ENCODE measurements around the gene FGFR3.

The FGFR3 gene

DNA sequence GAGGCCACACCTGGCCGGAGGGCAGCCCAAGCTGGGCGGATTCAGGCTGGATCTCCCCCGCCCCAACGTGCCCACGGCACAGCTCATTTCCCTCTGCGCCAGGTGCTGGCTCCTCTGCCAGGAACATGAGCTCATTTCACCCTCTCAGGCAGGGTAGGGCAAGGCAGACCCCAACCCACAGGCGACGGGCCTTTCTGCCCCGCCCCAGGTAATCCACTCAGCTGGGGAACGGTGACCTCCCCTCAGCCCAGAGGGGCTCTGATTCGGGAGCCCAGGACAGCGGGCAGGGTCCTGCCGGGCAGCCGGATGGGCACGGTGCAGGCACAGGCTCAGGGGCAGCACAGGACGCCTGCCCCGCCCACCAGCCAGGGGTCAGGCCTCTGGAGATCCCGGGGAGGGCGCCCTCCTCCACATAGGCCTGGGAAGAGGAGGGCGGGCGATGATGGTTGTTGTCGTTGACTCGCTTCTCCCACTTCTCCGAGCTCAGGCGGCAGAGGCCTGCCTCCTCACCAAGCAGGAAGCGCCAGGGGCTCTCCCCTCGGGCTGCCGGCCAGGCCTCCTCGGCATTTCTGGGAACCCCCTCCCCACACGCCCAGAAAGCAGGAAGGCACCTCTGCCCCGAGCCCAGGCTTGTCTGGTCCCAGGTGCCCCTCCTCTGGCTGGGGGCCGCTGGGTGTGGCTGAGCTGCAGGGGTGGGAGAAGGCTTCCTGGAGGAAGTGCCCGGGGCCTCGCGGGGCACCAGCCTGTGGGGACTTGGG lies 40.6 kb upstream of the FGFR3 start:
- Histone ChIP-seq H3K9me3 (ENCODE audit: low read length) (no peaks in the 10 kb centered on the region), H3K9me2 (ENCODE audit: low read depth, low read length) (no peaks in the 10 kb centered on the region), H3K79me2 (ENCODE audit: insufficient read depth, low read length) (no peaks in the 10 kb centered on the region), H3F3A (ENCODE audit: insufficient read depth, low read length) (no peaks in the 10 kb centered on the region), H3K9ac (ENCODE audit: low read length) (no peak overlapping the region), H3K4me3 (ENCODE audit: low read depth, low read length, poor library complexity, severe bottlenecking) (no peak overlapping the region), H3K4me1 (ENCODE audit: insufficient read depth, low read length, severe bottlenecking) (no peaks in the 10 kb centered on the region), H3K36me3 (ENCODE audit: insufficient read depth, low read length) (no peaks in the 10 kb centered on the region), H3K4me2 (ENCODE audit: low read length) (no peak overlapping the region), H2AFZ (ENCODE audit: low read length) (no peak overlapping the region), H3K27ac (ENCODE audit: low read depth, low read length, poor library complexity, severe bottlenecking) (no peak overlapping the region), H3K27me3 (ENCODE audit: insufficient read depth, low read length) (no peaks in the 10 kb centered on the region), H4K20me1 (ENCODE audit: insufficient read depth, low read length) (no peaks in the 10 kb centered on the region)
- TF ChIP-seq EZH2 (IDR thresholded peaks at IDR 0.05; ENCODE audit: borderline replicate concordance, low read length), result no peak
- TF ChIP-seq, protein P1, sequence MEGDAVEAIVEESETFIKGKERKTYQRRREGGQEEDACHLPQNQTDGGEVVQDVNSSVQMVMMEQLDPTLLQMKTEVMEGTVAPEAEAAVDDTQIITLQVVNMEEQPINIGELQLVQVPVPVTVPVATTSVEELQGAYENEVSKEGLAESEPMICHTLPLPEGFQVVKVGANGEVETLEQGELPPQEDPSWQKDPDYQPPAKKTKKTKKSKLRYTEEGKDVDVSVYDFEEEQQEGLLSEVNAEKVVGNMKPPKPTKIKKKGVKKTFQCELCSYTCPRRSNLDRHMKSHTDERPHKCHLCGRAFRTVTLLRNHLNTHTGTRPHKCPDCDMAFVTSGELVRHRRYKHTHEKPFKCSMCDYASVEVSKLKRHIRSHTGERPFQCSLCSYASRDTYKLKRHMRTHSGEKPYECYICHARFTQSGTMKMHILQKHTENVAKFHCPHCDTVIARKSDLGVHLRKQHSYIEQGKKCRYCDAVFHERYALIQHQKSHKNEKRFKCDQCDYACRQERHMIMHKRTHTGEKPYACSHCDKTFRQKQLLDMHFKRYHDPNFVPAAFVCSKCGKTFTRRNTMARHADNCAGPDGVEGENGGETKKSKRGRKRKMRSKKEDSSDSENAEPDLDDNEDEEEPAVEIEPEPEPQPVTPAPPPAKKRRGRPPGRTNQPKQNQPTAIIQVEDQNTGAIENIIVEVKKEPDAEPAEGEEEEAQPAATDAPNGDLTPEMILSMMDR (IDR thresholded peaks at IDR 0.05; ENCODE audit: low read length), result no peak

DNA sequence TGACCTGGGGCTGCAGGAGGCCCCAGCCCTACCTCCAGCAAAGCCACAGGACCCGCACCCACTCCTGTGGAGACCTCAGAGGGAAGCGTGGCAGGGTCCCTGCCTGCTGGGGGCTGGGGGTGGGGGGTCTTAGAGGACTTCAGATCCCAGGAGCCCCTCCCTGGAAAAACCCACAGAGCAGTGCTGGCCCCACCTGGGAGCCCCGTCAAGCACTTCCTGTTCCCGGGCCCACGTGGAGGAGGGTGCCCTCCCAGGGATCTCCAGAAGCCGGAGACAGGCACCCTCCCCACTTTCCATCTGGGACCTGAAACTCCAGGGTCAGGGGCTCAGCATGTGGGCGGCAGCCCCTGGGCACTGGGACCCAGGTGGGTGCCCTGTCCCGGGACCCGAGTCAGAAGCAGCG lies 39.8 kb upstream of the FGFR3 start:
- Histone ChIP-seq H3K27ac (ENCODE audit: low read depth, low read length, poor library complexity, severe bottlenecking) (no peak overlapping the region), H4K20me1 (ENCODE audit: insufficient read depth, low read length) (no peaks in the 10 kb centered on the region), H3K4me1 (ENCODE audit: insufficient read depth, low read length, severe bottlenecking) (no peaks in the 10 kb centered on the region), H3K4me2 (ENCODE audit: low read length) (no peak overlapping the region), H3K9me3 (ENCODE audit: low read length) (no peaks in the 10 kb centered on the region), H2AFZ (ENCODE audit: low read length) (no peak overlapping the region), H3F3A (ENCODE audit: insufficient read depth, low read length) (no peaks in the 10 kb centered on the region), H3K36me3 (ENCODE audit: insufficient read depth, low read length) (no peaks in the 10 kb centered on the region), H3K4me3 (ENCODE audit: low read depth, low read length, poor library complexity, severe bottlenecking) (no peak overlapping the region), H3K9ac (ENCODE audit: low read length) (no peak overlapping the region), H3K9me2 (ENCODE audit: low read depth, low read length) (no peaks in the 10 kb centered on the region), H3K27me3 (ENCODE audit: insufficient read depth, low read length) (no peaks in the 10 kb centered on the region), H3K79me2 (ENCODE audit: insufficient read depth, low read length) (no peaks in the 10 kb centered on the region)
- no peak for TF ChIP-seq EZH2 (IDR thresholded peaks at IDR 0.05; ENCODE audit: borderline replicate concordance, low read length)
- TF ChIP-seq, protein P1 (IDR thresholded peaks at IDR 0.05; ENCODE audit: low read length), result no peak

DNA sequence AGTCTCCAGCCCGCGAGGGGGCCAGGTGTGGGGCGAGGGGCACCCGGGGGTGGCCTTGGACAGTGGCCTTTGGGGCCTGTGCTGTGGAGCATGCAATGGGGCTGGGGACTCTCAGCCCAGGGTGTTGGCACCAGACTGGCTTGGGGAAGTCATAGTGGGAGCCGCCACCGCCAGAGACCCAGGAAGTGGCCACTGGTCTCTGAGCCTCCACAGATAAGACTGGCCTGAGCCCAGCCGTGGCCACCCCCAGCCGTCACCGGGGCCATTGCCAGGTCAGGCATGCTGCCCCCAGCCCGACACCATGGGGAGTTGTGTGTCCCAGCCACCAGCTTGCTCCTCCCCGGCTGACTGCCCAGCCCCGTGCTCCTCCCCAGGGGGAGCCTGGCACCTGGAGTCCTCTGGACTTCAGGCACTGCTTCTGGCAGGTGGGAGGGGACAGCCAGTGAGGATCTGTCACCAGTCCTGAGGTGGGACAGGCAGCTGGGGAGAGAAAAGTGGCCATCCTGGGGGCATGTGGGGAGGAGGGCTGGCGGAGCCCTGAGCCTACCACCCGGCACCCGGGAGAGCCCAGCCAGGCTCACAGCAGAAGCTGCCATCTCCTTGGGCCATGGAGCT lies 39.3 kb upstream of the FGFR3 start:
- Histone ChIP-seq H3K4me3 (ENCODE audit: low read depth, low read length, poor library complexity, severe bottlenecking) (no peak overlapping the region), H3K9me2 (ENCODE audit: low read depth, low read length) (no peaks in the 10 kb centered on the region), H2AFZ (ENCODE audit: low read length) (no peak overlapping the region), H3K9me3 (ENCODE audit: low read length) (no peaks in the 10 kb centered on the region), H3K79me2 (ENCODE audit: insufficient read depth, low read length) (no peaks in the 10 kb centered on the region), H3K27ac (ENCODE audit: low read depth, low read length, poor library complexity, severe bottlenecking) (no peak overlapping the region), H3K9ac (ENCODE audit: low read length) (no peak overlapping the region), H3K36me3 (ENCODE audit: insufficient read depth, low read length) (no peaks in the 10 kb centered on the region), H3F3A (ENCODE audit: insufficient read depth, low read length) (no peaks in the 10 kb centered on the region), H3K4me2 (ENCODE audit: low read length) (no peak overlapping the region), H3K4me1 (ENCODE audit: insufficient read depth, low read length, severe bottlenecking) (no peaks in the 10 kb centered on the region), H4K20me1 (ENCODE audit: insufficient read depth, low read length) (no peaks in the 10 kb centered on the region), H3K27me3 (ENCODE audit: insufficient read depth, low read length) (no peaks in the 10 kb centered on the region)
- TF ChIP-seq, protein P1 (IDR thresholded peaks at IDR 0.05; ENCODE audit: low read length), result no peak
- no peak for TF ChIP-seq EZH2 (IDR thresholded peaks at IDR 0.05; ENCODE audit: borderline replicate concordance, low read length)
